A549 treated with CpdA at 1 μM for 4 hours (cell line): Measurements from ENCODE around the gene METTL6. TPM values are rescaled to one million over a fixed set of nuclear protein-coding genes. Genes with fewer than 3 reads are reported as not detected.

ENCODE experiments used
- total RNA-seq: library from RNA; stranded (reverse); fragments of 200-300 nt; extraction: Qiagen RNA extraction; gene quantifications from 5 replicates; pipeline ENCODE4 v1.2.3, GENCODE V29; 2022; ENCODE audit warnings: low read depth

Gene METTL6
- 26.5 to 33.6 TPM (median 27.9 TPM) in 5 replicates for total RNA-seq

DNA sequence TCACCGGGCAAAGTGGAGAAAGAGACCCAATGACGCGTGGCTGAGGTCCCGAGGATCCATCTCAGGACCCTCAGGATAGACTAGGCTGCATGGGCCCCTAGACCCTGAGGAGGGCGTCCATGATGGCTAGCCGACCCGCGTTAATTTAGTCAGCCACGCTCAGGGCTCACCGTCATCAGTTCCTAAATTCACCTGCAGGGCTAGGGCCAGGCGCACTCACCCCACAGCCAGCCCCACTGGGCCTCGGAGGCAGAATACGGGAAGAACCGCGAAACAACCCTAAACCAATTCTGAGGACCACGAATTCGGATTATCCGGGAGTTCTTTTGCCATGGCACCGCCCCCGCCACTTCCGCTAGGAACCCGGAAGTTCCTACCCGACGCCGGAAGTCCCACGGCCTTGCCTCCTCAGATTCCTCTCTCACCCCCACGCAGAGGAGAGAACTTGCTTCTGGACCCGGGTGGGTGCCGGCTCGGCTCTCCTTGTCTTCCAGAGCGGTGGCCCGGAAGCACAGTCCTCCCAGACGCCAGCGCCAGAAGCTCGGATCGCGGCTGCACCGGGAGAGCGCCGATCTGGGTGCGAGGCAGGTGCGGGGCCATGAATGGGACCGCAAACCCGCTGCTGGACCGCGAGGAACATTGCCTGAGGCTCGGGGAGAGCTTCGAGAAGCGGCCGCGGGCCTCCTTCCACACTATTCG, at the start of gene METTL6, which contains the start of gene EAF1:
Gene METTL6, minus strand, starts transcription at position 363 of the 699 bp plus-strand sequence. CDS start 1,033 bp downstream, outside the sequence.
Gene EAF1, plus strand, starts transcription at position 417 of the 699 bp plus-strand sequence. Its CDS starts 182 bp downstream, at position 599.

Other genes with a start within 250 kb of the METTL6 start
- 20.1 to 31.9 TPM (median 23.8 TPM) in 5 replicates for gene CAPN7, start 221.3 kb downstream of the METTL6 start, total RNA-seq
- 20.8 to 22.4 TPM (median 21.3 TPM) in 5 replicates for gene SH3BP5, start 95.0 kb downstream of the METTL6 start, total RNA-seq
- 13.3 to 18.1 TPM (median 15.1 TPM) in 5 replicates for gene EAF1, start 54 bp upstream of the METTL6 start, total RNA-seq
- 0.28 to 0.53 TPM (median 0.36 TPM) in 5 replicates for gene COLQ, start 94.2 kb upstream of the METTL6 start, total RNA-seq
- 23.6 to 31.5 TPM (median 25.5 TPM) in 5 replicates for gene HACL1, start 174.0 kb upstream of the METTL6 start, total RNA-seq
- 15.5 to 21.1 TPM (median 16.8 TPM) in 5 replicates for gene BTD, start 174.2 kb upstream of the METTL6 start, total RNA-seq